Smooth muscle cell (in vitro differentiated cells): ENCODE measurements around the gene KRTAP2-4. TPM values are rescaled to one million over a fixed set of nuclear protein-coding genes. Genes with fewer than 3 reads are reported as not detected.
"Not testable (repeated sequence)": the region's sequence is repeated elsewhere in the genome, so short reads cannot be mapped to it uniquely, and the experiment has no call there.

ENCODE experiments used
- DNase-seq: peaks from one replicate; lab custom pipeline; 2025; ENCODE audit not compliant: unreplicated experiment; lab: John Stamatoyannopoulos, UW
- H2AFZ ChIP-seq: fragments of 200-600 bp; sonication (generic); 2 replicates; pipeline ENCODE4 v1.6.0; 2016; ENCODE audit warnings: antibody characterized with exemption, low read depth, mild to moderate bottlenecking
- H3F3A ChIP-seq: fragments of 200-600 bp; sonication (generic); 2 replicates; pipeline ENCODE4 v1.6.0; 2017; ENCODE audit warnings: antibody characterized with exemption, low read depth
- H3K27ac ChIP-seq: fragments of 200-600 bp; sonication (generic); 2 replicates; pipeline ENCODE4 v1.5.1; 2016; ENCODE audit warnings: low read depth, mild to moderate bottlenecking
- H3K27me3 ChIP-seq: fragments of 200-600 bp; sonication (generic); 2 replicates; pipeline ENCODE4 v1.6.1; 2016; ENCODE audit warnings: low read depth, mild to moderate bottlenecking
- H3K36me3 ChIP-seq: fragments of 200-600 bp; sonication (generic); 2 replicates; pipeline ENCODE4 v1.5.1; 2016; ENCODE audit warnings: low read depth
- H3K4me1 ChIP-seq: fragments of 200-600 bp; sonication (generic); 2 replicates; pipeline ENCODE4 v1.5.1; 2016; ENCODE audit warnings: low read depth
- H3K4me2 ChIP-seq: fragments of 200-600 bp; sonication (generic); 2 replicates; pipeline ENCODE4 v1.6.0; 2016; ENCODE audit warnings: mild to moderate bottlenecking
- H3K4me3 ChIP-seq: fragments of 200-600 bp; sonication (generic); 2 replicates; pipeline ENCODE4 v1.5.1; 2016; ENCODE audit warnings: mild to moderate bottlenecking
- H3K79me2 ChIP-seq: fragments of 200-600 bp; sonication (generic); 2 replicates; pipeline ENCODE4 v1.6.0; 2016; ENCODE audit warnings: low read depth, mild to moderate bottlenecking
- H3K9ac ChIP-seq: fragments of 200-600 bp; sonication (generic); 2 replicates; pipeline ENCODE4 v1.6.0; 2016; ENCODE audit warnings: low read depth
- H3K9me3 ChIP-seq: fragments of 200-600 bp; sonication (generic); replicated peaks from 2 replicates; pipeline ENCODE4 v1.5.1; 2016; ENCODE audit warnings: low read depth
- H4K20me1 ChIP-seq: fragments of 200-600 bp; sonication (generic); 2 replicates; pipeline ENCODE4 v1.6.0; 2016; ENCODE audit warnings: low read depth
- CTCF ChIP-seq: fragments of 200-600 bp; sonication (generic); IDR thresholded peaks from 2 replicates; pipeline ENCODE4 v1.5.1; 2017; ENCODE audit warnings: borderline replicate concordance, mild to moderate bottlenecking, antibody characterized with exemption; ENCODE audit not compliant: insufficient read depth, poor library complexity, severe bottlenecking
- WGBS: methylation state at CpG from one replicate; pipeline ENCODE4 v1.1.7; 2016; ENCODE audit warnings: low lambda C conversion rate; 5-methylcytosine and 5-hydroxymethylcytosine counted together
- polyA plus RNA-seq: library from polyadenylated mRNA; unstranded; fragments of >200 nt; fragmentation: Nextera tagmentation; extraction: Ambion mirVana; gene quantifications from 2 replicates; pipeline ENCODE4 v1.2.1, GENCODE V29; 2016
- total RNA-seq: library from RNA; depleted of rRNA; stranded (reverse); fragments of >200 nt; gene quantifications from 2 replicates; pipeline ENCODE4 v1.2.3, GENCODE V29; 2014

Gene KRTAP2-4
- total and polyA plus RNA-seq, 2 experiments from 2014 or later, result not detected

- DNase-seq, result no peak
- no peak for TF ChIP-seq CTCF
- no peaks in the 10 kb centered on the region for H3K27me3 ChIP-seq
- H3K36me3 ChIP-seq, result no peaks in the 10 kb centered on the region
- no peaks in the 10 kb centered on the region for H3K79me2 ChIP-seq
- peaks cover 6% of the 10 kb centered on the region for H3K4me1 ChIP-seq
- H4K20me1 ChIP-seq, result no peaks in the 10 kb centered on the region
- H3K27ac ChIP-seq, result no peak overlapping the region
- no peak overlapping the region for H3K4me2 ChIP-seq
- no peak overlapping the region for H2AFZ ChIP-seq
- H3K9ac ChIP-seq, result no peak overlapping the region
- peaks cover 3% of the 10 kb centered on the region for H3F3A ChIP-seq
- H3K4me3 ChIP-seq, result no peak overlapping the region
- 95% methylated on average over 1 of the region's 1 CpG for WGBS
- no peaks in the 10 kb centered on the region for H3K9me3 ChIP-seq
Observed at GRCh38 chr17:41057547-41057946, 8.1 kb downstream of the KRTAP2-4 start.

GRCh38 chr17:41055130-41055529, 10.5 kb downstream of the KRTAP2-4 start, which contains the start of gene KRTAP2-2:
Gene KRTAP2-2, minus strand, starts transcription at chr17:41055230. Its CDS starts 19 bp downstream, at chr17:41055211.
- H3K4me3 ChIP-seq, H3K79me2 ChIP-seq, H3K27ac ChIP-seq, DNase-seq, H3K4me1 ChIP-seq, H3K9me3 ChIP-seq, H3K36me3 ChIP-seq, H3K27me3 ChIP-seq, H3K4me2 ChIP-seq, H3K9ac ChIP-seq, H3F3A ChIP-seq, H4K20me1 ChIP-seq, H2AFZ ChIP-seq: not testable (repeated sequence)
- WGBS, result 87% methylated on average over 1 of the region's 6 CpGs

- not testable (repeated sequence) for H3K9ac ChIP-seq, H3K27me3 ChIP-seq, H2AFZ ChIP-seq, H3K4me2 ChIP-seq, H3K4me1 ChIP-seq, H3K27ac ChIP-seq, H3K9me3 ChIP-seq, DNase-seq, H3K4me3 ChIP-seq, H3F3A ChIP-seq, H3K79me2 ChIP-seq, H3K36me3 ChIP-seq, H4K20me1 ChIP-seq
- 92% methylated on average over 7 of the region's 9 CpGs for WGBS
Observed at GRCh38 chr17:41054556-41054955, 11.1 kb downstream of the KRTAP2-4 start.

GRCh38 chr17:41054025-41054424, 11.7 kb downstream of the KRTAP2-4 start:
- no peak for DNase-seq
- H3K4me3 ChIP-seq, result no peak overlapping the region
- H3F3A ChIP-seq, result no peaks in the 10 kb centered on the region
- WGBS, result 74% methylated on average over 4 of the region's 4 CpGs
- TF ChIP-seq CTCF, result no peak
- no peaks in the 10 kb centered on the region for H3K79me2 ChIP-seq
- H3K36me3 ChIP-seq, result no peaks in the 10 kb centered on the region
- H3K4me2 ChIP-seq, result no peak overlapping the region
- no peaks in the 10 kb centered on the region for H3K4me1 ChIP-seq
- H3K27ac ChIP-seq, result no peak overlapping the region
- no peaks in the 10 kb centered on the region for H4K20me1 ChIP-seq
- H2AFZ ChIP-seq, result no peak overlapping the region
- no peaks in the 10 kb centered on the region for H3K9me3 ChIP-seq
- no peak overlapping the region for H3K9ac ChIP-seq
- no peaks in the 10 kb centered on the region for H3K27me3 ChIP-seq

GRCh38 chr17:41052566-41052965, 13.1 kb downstream of the KRTAP2-4 start:
- Histone ChIP-seq H3K9me3 (no peaks in the 10 kb centered on the region), H3K4me2 (no peak overlapping the region), H4K20me1 (no peaks in the 10 kb centered on the region), H3F3A (no peaks in the 10 kb centered on the region), H2AFZ (no peak overlapping the region), H3K36me3 (no peaks in the 10 kb centered on the region), H3K27me3 (no peaks in the 10 kb centered on the region), H3K79me2 (no peaks in the 10 kb centered on the region), H3K4me3 (no peak overlapping the region), H3K27ac (no peak overlapping the region), H3K9ac (no peak overlapping the region), H3K4me1 (peaks cover 4% of the 10 kb centered on the region)
- TF ChIP-seq CTCF, result no peak
- DNase-seq, result no peak
